Mesenchymal stem cell (in vitro differentiated cells and primary cell): Measurements from ENCODE around the gene ADGRL3. TPM values are rescaled to one million over a fixed set of nuclear protein-coding genes. Genes with fewer than 3 reads are reported as not detected.

Experiments
- DNase-seq: peaks from one replicate; pipeline ENCODE4 v3.0.0-alpha.2; 2013
- H2AFZ ChIP-seq: one replicate; pipeline ENCODE4 v1.6.1; 2013; ENCODE audit warnings: low read depth, mild to moderate bottlenecking, control low read depth, inconsistent platforms, low read length, moderate library complexity
- H2AK5ac ChIP-seq: 2 replicates; pipeline ENCODE4 v1.6.1; 2013; ENCODE audit warnings: low read length, moderate library complexity, mild to moderate bottlenecking, inconsistent platforms; ENCODE audit not compliant: severe bottlenecking
- H2BK120ac ChIP-seq: one replicate; pipeline ENCODE4 v1.6.1; 2013; ENCODE audit warnings: low read depth, mild to moderate bottlenecking, inconsistent platforms, low read length, moderate library complexity
- H2BK12ac ChIP-seq, 2 experiments: one replicate each; pipeline ENCODE4 v1.6.1; 2013; ENCODE audit warnings: inconsistent platforms in 2 of 2, low read length in 2 of 2, mild to moderate bottlenecking in 2 of 2, moderate library complexity in 2 of 2, control low read depth in 1 of 2
- H2BK15ac ChIP-seq: one replicate; pipeline ENCODE4 v1.6.1; 2013; ENCODE audit warnings: mild to moderate bottlenecking, low read depth, inconsistent platforms; ENCODE audit not compliant: poor library complexity, severe bottlenecking
- H2BK5ac ChIP-seq: 2 replicates; pipeline ENCODE4 v1.6.1; 2013; ENCODE audit warnings: low read depth, mild to moderate bottlenecking, low read length, control low read depth, inconsistent platforms; ENCODE audit not compliant: poor library complexity, severe bottlenecking
- H3K14ac ChIP-seq, 2 experiments: one replicate each; pipeline ENCODE4 v1.6.1; 2013; ENCODE audit warnings: inconsistent platforms in 2 of 2, low read length in 2 of 2, control low read depth in 1 of 2, mild to moderate bottlenecking in 1 of 2, moderate library complexity in 1 of 2
- H3K18ac ChIP-seq, 2 experiments: one replicate each; pipeline ENCODE4 v1.6.1; 2013; ENCODE audit warnings: inconsistent platforms in 2 of 2, low read length in 2 of 2, control low read depth in 1 of 2, low read depth in 1 of 2, mild to moderate bottlenecking in 1 of 2
- H3K23ac ChIP-seq, 2 experiments: one replicate each; pipeline ENCODE4 v1.6.1; 2013; ENCODE audit warnings: inconsistent platforms in 2 of 2, low read length in 2 of 2, mild to moderate bottlenecking in 2 of 2, moderate library complexity in 2 of 2, control low read depth in 1 of 2
- H3K27ac ChIP-seq: 2 replicates; pipeline ENCODE4 v1.5.1; 2013; ENCODE audit warnings: mild to moderate bottlenecking, moderate library complexity, low read length, control low read depth, inconsistent platforms; ENCODE audit not compliant: poor library complexity, severe bottlenecking
- H3K27me3 ChIP-seq, 2 experiments: 2 replicates each; pipeline versions ENCODE4 v1.6.1 to v1.7.0; 2013; ENCODE audit warnings: low read length in 2 of 2, mild to moderate bottlenecking in 2 of 2, moderate library complexity in 2 of 2, control low read depth in 1 of 2, inconsistent platforms in 1 of 2; ENCODE audit not compliant: control insufficient read depth in 1 of 2, insufficient read depth in 1 of 2
- H3K36me3 ChIP-seq, 2 experiments: 2 replicates each; pipeline versions ENCODE4 v1.6.1 to v1.7.0; 2013; ENCODE audit warnings: low read length in 2 of 2, control low read depth in 1 of 2, inconsistent platforms in 1 of 2, low read depth in 1 of 2, mild to moderate bottlenecking in 1 of 2; ENCODE audit not compliant: insufficient read depth in 2 of 2, control insufficient read depth in 1 of 2
- H3K4ac ChIP-seq, 2 experiments: one replicate each; pipeline ENCODE4 v1.6.1; 2013; ENCODE audit warnings: inconsistent platforms in 2 of 2, low read length in 2 of 2, mild to moderate bottlenecking in 2 of 2, moderate library complexity in 2 of 2, control low read depth in 1 of 2, low read depth in 1 of 2
- H3K4me1 ChIP-seq: 2 replicates; pipeline ENCODE4 v1.6.1; 2013; ENCODE audit warnings: low read depth, low read length, control low read depth; ENCODE audit not compliant: control insufficient read depth, insufficient read depth
- H3K4me2 ChIP-seq: 2 replicates; pipeline ENCODE4 v1.6.1; 2013; ENCODE audit warnings: low read length, mild to moderate bottlenecking, inconsistent platforms; ENCODE audit not compliant: poor library complexity, severe bottlenecking
- H3K4me3 ChIP-seq, 2 experiments: 2 replicates each; pipeline versions ENCODE4 v1.5.1 to v1.7.0; 2013; ENCODE audit warnings: low read length in 2 of 2, mild to moderate bottlenecking in 2 of 2, control low read depth in 1 of 2, low read depth in 1 of 2; ENCODE audit not compliant: insufficient read depth in 1 of 2
- H3K79me1 ChIP-seq: replicated peaks from 2 replicates; pipeline ENCODE4 v1.6.1; 2013; ENCODE audit warnings: mild to moderate bottlenecking, control low read depth, low read length, inconsistent platforms; ENCODE audit not compliant: poor library complexity, severe bottlenecking
- H3K9ac ChIP-seq: 2 replicates; pipeline ENCODE4 v1.7.0; 2013; ENCODE audit warnings: mild to moderate bottlenecking, low read length, moderate library complexity
- H3K9me3 ChIP-seq: 2 replicates; pipeline ENCODE4 v1.7.0; 2013; ENCODE audit warnings: mild to moderate bottlenecking, low read length; ENCODE audit not compliant: control insufficient read depth
- H4K8ac ChIP-seq: one replicate; pipeline ENCODE4 v1.6.1; 2013; ENCODE audit warnings: inconsistent platforms, mild to moderate bottlenecking, low read length, moderate library complexity
- H4K91ac ChIP-seq: one replicate; pipeline ENCODE4 v1.6.1; 2013; ENCODE audit warnings: mild to moderate bottlenecking, low read length, inconsistent platforms
- WGBS: methylation state at CpG from one replicate; pipeline ENCODE4 v1.1.7; 2013; ENCODE audit warnings: mixed read lengths; 5-methylcytosine and 5-hydroxymethylcytosine counted together
- polyA plus RNA-seq, 2 experiments: library from polyadenylated mRNA; stranded (reverse); fragments of 200-250 nt; gene quantifications; one replicate each; pipeline ENCODE4 v1.2.3, GENCODE V29; 2013

Gene ADGRL3
- 8.0 TPM for polyA plus RNA-seq (2013, experiment 1 of 2)
- polyA plus RNA-seq (2013, experiment 2 of 2), result 8.1 TPM

DNA sequence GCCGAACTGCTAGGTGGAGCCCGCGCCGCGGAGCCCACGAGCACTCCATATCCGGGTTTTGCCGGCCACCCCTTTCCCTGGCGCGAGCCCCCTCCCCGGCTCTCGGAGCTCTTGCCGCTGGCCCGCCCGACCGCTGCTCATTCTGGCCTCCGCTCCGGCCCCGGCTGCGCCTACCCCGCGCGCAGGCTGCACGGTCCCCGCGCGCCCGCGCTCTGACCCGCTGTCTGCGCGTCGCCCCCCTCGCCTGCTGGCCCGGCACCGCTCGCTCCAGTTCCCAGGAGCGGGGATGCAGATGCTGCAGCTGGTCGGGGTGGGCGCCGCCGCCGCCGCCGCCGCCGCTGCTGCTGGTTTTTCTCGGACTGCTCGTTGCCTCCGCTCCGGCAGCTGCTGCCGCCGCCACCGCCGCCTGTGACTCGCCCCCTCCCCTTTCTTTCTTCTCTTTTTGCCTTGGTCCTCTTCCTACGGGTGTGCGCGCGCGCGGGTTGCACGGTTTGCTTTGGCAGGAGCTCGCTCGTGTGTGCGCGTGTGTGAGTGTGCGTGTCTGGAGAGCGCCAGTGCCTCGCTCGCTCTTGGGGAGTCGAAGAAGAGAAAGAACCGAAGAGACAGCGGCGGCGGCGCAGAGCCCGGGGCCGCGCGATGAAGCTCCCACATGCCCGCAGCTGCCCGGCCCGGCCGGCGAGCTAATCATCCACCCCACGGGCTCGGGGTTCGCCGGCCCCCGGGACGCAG is at the start of gene ADGRL3:
ADGRL3 (plus strand) TSS at position 140 of the 729 bp plus-strand sequence.
- H2BK15ac ChIP-seq, result no peak within 1 kb of the TSS
- peak within 1 kb of the TSS; percentile 61 to 74 for H3K4me3 ChIP-seq
- H3K9me3 ChIP-seq, result no peaks in the 10 kb centered on the region
- peaks cover 21% of the 10 kb centered on the region for H3K4me1 ChIP-seq
- H2AK5ac ChIP-seq, result no peak within 1 kb of the TSS
- H2BK5ac ChIP-seq, result no peak within 1 kb of the TSS
- H2AFZ ChIP-seq, result peak within 1 kb of the TSS; percentile 85
- H3K14ac ChIP-seq, result peak within 1 kb of the TSS in 1 of 2 experiments; percentile 77
- 1% methylated on average over 47 of the region's 92 CpGs for WGBS
- H2BK12ac ChIP-seq, result peak within 1 kb of the TSS in 1 of 2 experiments; percentile 37
- H3K18ac ChIP-seq, result peak within 1 kb of the TSS; percentile 37 to 73
- H3K27me3 ChIP-seq, result peaks cover 25 to 42% of the 10 kb centered on the region in 2 experiments
- H3K9ac ChIP-seq, result no peak within 1 kb of the TSS
- peak within 1 kb of the TSS in 1 of 2 experiments; percentile 79 for H3K4ac ChIP-seq
- DNase-seq, result peak; percentile 54
- peak within 1 kb of the TSS in 1 of 2 experiments; percentile 88 for H3K23ac ChIP-seq
- H3K36me3 ChIP-seq, result no peaks in the 10 kb centered on the region
- no peaks in the 10 kb centered on the region for H3K79me1 ChIP-seq
- no peak within 1 kb of the TSS for H2BK120ac ChIP-seq
- no peak within 1 kb of the TSS for H3K27ac ChIP-seq
- H4K8ac ChIP-seq, result peak within 1 kb of the TSS; percentile 62
- no peak within 1 kb of the TSS for H4K91ac ChIP-seq
- peak within 1 kb of the TSS; percentile 100 for H3K4me2 ChIP-seq

GRCh38 chr4:61152433-61152832 is 47.7 kb upstream of the ADGRL3 start:
- H2AK5ac ChIP-seq, result no peak overlapping the region
- H3K18ac ChIP-seq, result no peak overlapping the region
- no peak overlapping the region for H3K23ac ChIP-seq
- no peak overlapping the region for H2BK5ac ChIP-seq
- no peak overlapping the region for H3K27ac ChIP-seq
- no peaks in the 10 kb centered on the region for H3K9me3 ChIP-seq
- no peak overlapping the region for H2BK15ac ChIP-seq
- H3K4ac ChIP-seq, result no peak overlapping the region
- no peaks in the 10 kb centered on the region for H3K27me3 ChIP-seq
- H3K4me1 ChIP-seq, result no peaks in the 10 kb centered on the region
- WGBS, result 79% methylated on average over 3 of the region's 4 CpGs
- no peak overlapping the region for H4K91ac ChIP-seq
- H2BK120ac ChIP-seq, result no peak overlapping the region
- H3K4me2 ChIP-seq, result no peak overlapping the region
- no peaks in the 10 kb centered on the region for H3K79me1 ChIP-seq
- H3K36me3 ChIP-seq, result no peaks in the 10 kb centered on the region
- no peak overlapping the region for H2AFZ ChIP-seq
- no peak overlapping the region for H4K8ac ChIP-seq
- H3K9ac ChIP-seq, result no peak overlapping the region
- no peak overlapping the region for H2BK12ac ChIP-seq
- peak; percentile 15 for DNase-seq
- no peak overlapping the region for H3K14ac ChIP-seq
- no peak overlapping the region for H3K4me3 ChIP-seq

DNA sequence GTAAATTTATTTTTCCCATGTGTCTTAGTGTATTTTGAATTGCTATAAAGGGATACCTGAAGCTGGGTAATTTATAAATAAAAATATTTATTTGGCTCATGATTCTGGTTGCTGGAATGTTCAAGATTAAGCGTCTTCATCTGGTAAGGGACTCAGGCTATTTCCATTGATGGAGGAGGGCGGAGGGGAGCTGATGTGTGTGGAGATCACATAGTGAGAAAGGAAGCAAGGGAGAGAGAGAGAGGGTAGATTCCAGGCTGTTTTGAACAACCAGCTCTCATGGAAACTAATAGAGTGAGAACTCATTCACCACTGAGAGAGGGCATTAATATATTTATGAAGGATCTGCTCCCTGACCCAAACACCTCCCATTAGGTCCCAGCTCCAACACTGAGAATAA is 39.6 kb upstream of the ADGRL3 start:
- no peak for DNase-seq
- WGBS, result 90% methylated on average over 2 of the region's 2 CpGs

GRCh38 chr4:61162116-61162515 is 38.0 kb upstream of the ADGRL3 start:
- Histone ChIP-seq H2AFZ (no peak overlapping the region), H3K36me3 (no peaks in the 10 kb centered on the region), H3K27ac (no peak overlapping the region), H2BK12ac (no peak overlapping the region), H3K4me1 (no peaks in the 10 kb centered on the region), H2AK5ac (no peak overlapping the region), H2BK15ac (no peak overlapping the region), H2BK5ac (no peak overlapping the region), H3K23ac (no peak overlapping the region), H3K9me3 (peaks cover 3% of the 10 kb centered on the region), H2BK120ac (no peak overlapping the region), H4K91ac (no peak overlapping the region), H3K4ac (no peak overlapping the region), H4K8ac (no peak overlapping the region), H3K14ac (no peak overlapping the region), H3K4me3 (no peak overlapping the region), H3K27me3 (no peaks in the 10 kb centered on the region), H3K9ac (no peak overlapping the region), H3K79me1 (no peaks in the 10 kb centered on the region), H3K18ac (no peak overlapping the region), H3K4me2 (no peak overlapping the region)
- DNase-seq, result no peak
- WGBS, result no CpG with 5 or more reads among the region's 1 CpG

More for the DNA sequence above, 39.6 kb upstream of the ADGRL3 start:
- no peaks in the 10 kb centered on the region for H3K79me1 ChIP-seq
- no peak overlapping the region for H3K4me2 ChIP-seq
- H2BK12ac ChIP-seq, result no peak overlapping the region
- H3K27me3 ChIP-seq, result no peaks in the 10 kb centered on the region
- H3K23ac ChIP-seq, result no peak overlapping the region
- no peak overlapping the region for H2BK15ac ChIP-seq
- peaks cover 3% of the 10 kb centered on the region for H3K9me3 ChIP-seq
- H2BK5ac ChIP-seq, result no peak overlapping the region
- H3K14ac ChIP-seq, result no peak overlapping the region
- H4K91ac ChIP-seq, result no peak overlapping the region
- H3K9ac ChIP-seq, result no peak overlapping the region
- no peak overlapping the region for H4K8ac ChIP-seq
- no peak overlapping the region for H2BK120ac ChIP-seq
- no peak overlapping the region for H2AK5ac ChIP-seq
- no peaks in the 10 kb centered on the region for H3K4me1 ChIP-seq
- no peak overlapping the region for H3K18ac ChIP-seq
- H3K36me3 ChIP-seq, result no peaks in the 10 kb centered on the region
- H3K4me3 ChIP-seq, result no peak overlapping the region
- H3K27ac ChIP-seq, result no peak overlapping the region
- no peak overlapping the region for H3K4ac ChIP-seq
- H2AFZ ChIP-seq, result no peak overlapping the region
